K562 (cell line): ENCODE measurements around the gene KCND1. TPM values are rescaled to one million over a fixed set of nuclear protein-coding genes. Genes with fewer than 3 reads are reported as not detected.

Experiments used
- ATF7 ChIP-seq: fragments of 450-650 bp; IDR thresholded peaks from 2 replicates; pipeline ENCODE4 v1.7.1; 2014; ENCODE audit warnings: mild to moderate bottlenecking, moderate library complexity
- CGGBP1 ChIP-seq: fragments of 250-450 bp; sonication (Bioruptor Pico); IDR thresholded peaks from 2 replicates; pipeline ENCODE4 v1.9.0; 2021; ENCODE audit warnings: mild to moderate bottlenecking
- GABPB1 ChIP-seq: sonication (generic); formaldehyde crosslinking; IDR thresholded peaks from 2 replicates; pipeline ENCODE4 v1.8.0; 2022; ENCODE audit warnings: mild to moderate bottlenecking, missing genetic modification reagents
- GTF2A2 ChIP-seq: IDR thresholded peaks from 2 replicates; pipeline ENCODE4 v1.6.1; 2016; ENCODE audit warnings: mild to moderate bottlenecking, missing genetic modification characterization, missing compliant biosample characterization
- HINFP ChIP-seq: fragments of 450-650 bp; conservative IDR thresholded peaks from 2 replicates; pipeline ENCODE4 v1.6.1; 2016; ENCODE audit warnings: missing genetic modification characterization, low read depth, mild to moderate bottlenecking, control low read depth, missing compliant biosample characterization
- HIVEP1 ChIP-seq: fragments of 250-450 bp; sonication (Bioruptor Pico); IDR thresholded peaks from 2 replicates; pipeline ENCODE4 v1.4.0; 2020; ENCODE audit warnings: mild to moderate bottlenecking
- HNRNPLL ChIP-seq: fragments of 200-400 bp; formaldehyde crosslinking; IDR thresholded peaks from 2 replicates; pipeline ENCODE4 v1.6.1; 2017; ENCODE audit warnings: low read length, low read depth, mild to moderate bottlenecking; ENCODE audit not compliant: poor library complexity, severe bottlenecking
- KDM2B ChIP-seq: fragments of 250-450 bp; sonication (Bioruptor Pico); IDR thresholded peaks from 2 replicates; pipeline ENCODE4 v1.8.0; 2021; ENCODE audit warnings: mild to moderate bottlenecking, moderate library complexity
- MTA2 ChIP-seq: fragments of 450-650 bp; IDR thresholded peaks from 2 replicates; pipeline ENCODE4 v1.6.1; 2016; ENCODE audit warnings: low read depth
- NFE2L1 ChIP-seq: fragments of 450-650 bp; IDR thresholded peaks from 2 replicates; pipeline ENCODE4 v1.6.1; 2016; ENCODE audit warnings: missing genetic modification characterization, low read depth, mild to moderate bottlenecking, missing compliant biosample characterization, moderate library complexity, borderline replicate concordance
- OTX1 ChIP-seq: fragments of 450-650 bp; formaldehyde crosslinking; IDR thresholded peaks from 2 replicates; pipeline ENCODE4 v1.4.0; 2022; ENCODE audit warnings: mild to moderate bottlenecking
- PHF8 ChIP-seq: fragments of 200-600 bp; sonication (generic); IDR thresholded peaks from 2 replicates; pipeline ENCODE4 v1.6.1; 2012; ENCODE audit warnings: mixed run types, mild to moderate bottlenecking, inconsistent platforms, low read length, moderate library complexity, borderline replicate concordance
- POLR2AphosphoS5 ChIP-seq: IDR thresholded peaks from 2 replicates; pipeline ENCODE4 v1.6.1; 2011; ENCODE audit warnings: mild to moderate bottlenecking, low read depth, low read length, moderate library complexity; ENCODE audit not compliant: control insufficient read depth, insufficient read depth
- RBM14 ChIP-seq: fragments of 200-400 bp; formaldehyde crosslinking; IDR thresholded peaks from 2 replicates; pipeline ENCODE4 v1.6.1; 2018; ENCODE audit warnings: low read depth, mild to moderate bottlenecking, low read length, moderate library complexity, borderline replicate concordance; ENCODE audit not compliant: insufficient read depth
- RBM39 ChIP-seq: fragments of 200-400 bp; formaldehyde crosslinking; optimal IDR thresholded peaks from 2 replicates; pipeline ENCODE3; 2018; ENCODE audit warnings: low read depth, low read length
- RFX1 ChIP-seq: fragments of 450-650 bp; IDR thresholded peaks from 2 replicates; pipeline ENCODE4 v1.6.1; 2016; ENCODE audit warnings: mild to moderate bottlenecking, moderate library complexity
- RNF2 ChIP-seq: sonication (generic); IDR thresholded peaks from 2 replicates; pipeline ENCODE4 v1.6.1; 2016
- SMC3 ChIP-seq: conservative IDR thresholded peaks from 2 replicates; pipeline ENCODE4 v1.6.1; 2011; ENCODE audit warnings: low read depth, low read length, improper control_type of control experiment; ENCODE audit not compliant: insufficient read depth
- SNAPC5 ChIP-seq: fragments of 250-450 bp; sonication (Bioruptor Pico); IDR thresholded peaks from 2 replicates; pipeline ENCODE4 v1.8.0; 2021; ENCODE audit warnings: moderate library complexity, mild to moderate bottlenecking, inconsistent platforms
- TAF7 ChIP-seq: fragments of 450-650 bp; IDR thresholded peaks from 2 replicates; pipeline ENCODE4 v1.6.1; 2016; ENCODE audit warnings: missing genetic modification characterization, missing compliant biosample characterization
- TCF15 ChIP-seq: fragments of 250-450 bp; sonication (Bioruptor Pico); IDR thresholded peaks from 2 replicates; pipeline ENCODE4 v1.8.0; 2022; ENCODE audit warnings: moderate library complexity, mild to moderate bottlenecking, inconsistent platforms
- TRIM24 ChIP-seq, 2 experiments: fragments of 450-650 bp; IDR thresholded peaks; 2 replicates each; pipeline ENCODE4 v1.6.1; 2016
- ZNF217 ChIP-seq: sonication (generic); formaldehyde crosslinking; IDR thresholded peaks from 2 replicates; pipeline ENCODE4 v1.8.0; 2022; ENCODE audit warnings: mild to moderate bottlenecking, missing genetic modification reagents
- ZNF354B ChIP-seq: fragments of 250-450 bp; sonication (Bioruptor Pico); IDR thresholded peaks from 2 replicates; pipeline ENCODE4 v1.4.0; 2020
- ZNF695 ChIP-seq: fragments of 450-650 bp; formaldehyde crosslinking; IDR thresholded peaks from 2 replicates; pipeline ENCODE4 v1.4.0; 2020; ENCODE audit warnings: mild to moderate bottlenecking, moderate library complexity
- polyA plus RNA-seq, 8 experiments: library from polyadenylated mRNA; depleted of rRNA in 4 of 8; stranded (reverse) in 5 of 8; unstranded in 3 of 8; fragments of >200 nt; fragmentation: Nextera tagmentation in 2 of 8; fragmentation: Illumina TruSeq in 1 of 8; extraction: Ambion mirVana in 2 of 8; extraction: Trizol in 1 of 8; gene quantifications; 2 replicates each; pipeline versions ENCODE4 v1.2.1 to v1.2.3, GENCODE V29; 2011 to 2014; ENCODE audit warnings: inconsistent platforms in 1 of 8, missing spikeins in 1 of 8
- total RNA-seq, 7 experiments: library from RNA; depleted of rRNA in 6 of 7; stranded (reverse); fragments of >200 nt in 6 of 7; fragmentation: Illumina TruSeq in 2 of 7; extraction: Trizol in 2 of 7; gene quantifications; 2 replicates each; pipeline versions ENCODE4 v1.2.1 to v1.2.3, GENCODE V29; 2011 to 2021; ENCODE audit warnings: low replicate concordance in 1 of 7
- TF ChIP-seq, protein P1 (sequence below): sonication (generic); formaldehyde crosslinking; IDR thresholded peaks from 2 replicates; pipeline ENCODE4 v1.8.1; 2023; ENCODE audit warnings: mild to moderate bottlenecking, missing genetic modification reagents

Gene KCND1
- total and polyA plus RNA-seq, 9 of the 15 experiments (the other 6 are each of a cell fraction or from before 2014, with no cell fraction given), result 0.06 to 0.83 (median 0.39) TPM; not detected in 1

GRCh38 chrX:48961585-48962091 is 10.0 kb downstream of the KCND1 start (continued):
- TF ChIP-seq CGGBP1 (no peak), RBM14 (no peak), NFE2L1 (tag) (no peak), SMC3 (no peak), ZNF354B (CRISPR knock-in tag) (no peak), TCF15 (CRISPR knock-in tag) (no peak), KDM2B (no peak), TAF7 (tag) (no peak), MTA2 (peak; percentile 75), TRIM24 (IDR thresholded peaks at IDR 0.05) (peak in 1 of 2 experiments; percentile 54; a peak in 3 of 4 replicates), GABPB1 (no peak), PHF8 (peak; percentile 26; the same call in 1 of the 2 replicates), RFX1 (peak; percentile 67), SNAPC5 (no peak), RBM39 (no peak), HINFP (tag) (no peak), OTX1 (CRISPR knock-in tag) (0 out of 2 replicates have a peak, but pooled peaks have one; percentile 29), HNRNPLL (no peak), HIVEP1 (CRISPR knock-in tag) (no peak), ATF7 (peak; percentile 54), ZNF217 (CRISPR knock-in tag) (no peak), POLR2AphosphoS5 (peak; percentile 86), ZNF695 (no peak), RNF2 (0 out of 2 replicates have a peak, but pooled peaks have one; percentile 55), GTF2A2 (no peak)
- TF ChIP-seq, protein P1, sequence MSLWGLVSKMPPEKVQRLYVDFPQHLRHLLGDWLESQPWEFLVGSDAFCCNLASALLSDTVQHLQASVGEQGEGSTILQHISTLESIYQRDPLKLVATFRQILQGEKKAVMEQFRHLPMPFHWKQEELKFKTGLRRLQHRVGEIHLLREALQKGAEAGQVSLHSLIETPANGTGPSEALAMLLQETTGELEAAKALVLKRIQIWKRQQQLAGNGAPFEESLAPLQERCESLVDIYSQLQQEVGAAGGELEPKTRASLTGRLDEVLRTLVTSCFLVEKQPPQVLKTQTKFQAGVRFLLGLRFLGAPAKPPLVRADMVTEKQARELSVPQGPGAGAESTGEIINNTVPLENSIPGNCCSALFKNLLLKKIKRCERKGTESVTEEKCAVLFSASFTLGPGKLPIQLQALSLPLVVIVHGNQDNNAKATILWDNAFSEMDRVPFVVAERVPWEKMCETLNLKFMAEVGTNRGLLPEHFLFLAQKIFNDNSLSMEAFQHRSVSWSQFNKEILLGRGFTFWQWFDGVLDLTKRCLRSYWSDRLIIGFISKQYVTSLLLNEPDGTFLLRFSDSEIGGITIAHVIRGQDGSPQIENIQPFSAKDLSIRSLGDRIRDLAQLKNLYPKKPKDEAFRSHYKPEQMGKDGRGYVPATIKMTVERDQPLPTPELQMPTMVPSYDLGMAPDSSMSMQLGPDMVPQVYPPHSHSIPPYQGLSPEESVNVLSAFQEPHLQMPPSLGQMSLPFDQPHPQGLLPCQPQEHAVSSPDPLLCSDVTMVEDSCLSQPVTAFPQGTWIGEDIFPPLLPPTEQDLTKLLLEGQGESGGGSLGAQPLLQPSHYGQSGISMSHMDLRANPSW, result no peak
